GM20000 (cell line): ENCODE measurements around the gene C5orf24.
"Not testable (repeated sequence)": the region's sequence is repeated elsewhere in the genome, so short reads cannot be mapped to it uniquely, and the experiment has no call there.

ENCODE experiments used
- DNase-seq: peaks from one replicate; pipeline ENCODE4 v3.0.0; 2012; ENCODE audit warnings: low spot score
- CTCF ChIP-seq: IDR thresholded peaks from 2 replicates; pipeline ENCODE4 v1.5.1; 2012; ENCODE audit warnings: mild to moderate bottlenecking, control low read depth; ENCODE audit errors: extremely low read depth, missing control alignments

The C5orf24 gene

GRCh38 chr5:134840811-134841210 lies 5.0 kb upstream of the C5orf24 start:
- TF ChIP-seq CTCF: no peak
- no peak for DNase-seq

- no peak for DNase-seq
- TF ChIP-seq CTCF: no peak
Measured at GRCh38 chr5:134844252-134844651, 1.5 kb upstream of the C5orf24 start.

- TF ChIP-seq CTCF: no peak
- no peak for DNase-seq
Measured at GRCh38 chr5:134845335-134845851, 375 bp upstream of the C5orf24 start.

- DNase-seq: peak; percentile 21
- TF ChIP-seq CTCF: no peak
Measured at GRCh38 chr5:134846641-134846960, 833 bp downstream of the C5orf24 start.

- not testable (repeated sequence) for DNase-seq
Measured at GRCh38 chr5:134849434-134849933, 3.7 kb downstream of the C5orf24 start.

- no peak for DNase-seq
Measured at GRCh38 chr5:134851307-134851923, 5.6 kb downstream of the C5orf24 start.

GRCh38 chr5:134856465-134856864 lies 10.7 kb downstream of the C5orf24 start:
- not testable (repeated sequence) for DNase-seq

More at GRCh38 chr5:134851307-134851923, 5.6 kb downstream of the C5orf24 start:
- peak; percentile 6 for TF ChIP-seq CTCF

GRCh38 chr5:134857401-134857800 lies 11.6 kb downstream of the C5orf24 start:
- DNase-seq: no peak
- no peak for TF ChIP-seq CTCF
